Brain microvascular endothelial cell (primary cell): ENCODE measurements around the gene RCHY1.

Experiments
- DNase-seq: peaks from one replicate; pipeline ENCODE4 v3.0.0-alpha.2; 2020
- H3K27ac ChIP-seq: fragments of 250-450 bp; sonication (Bioruptor Pico); 2 replicates; pipeline ENCODE4 v1.5.1; 2020; ENCODE audit warnings: mild to moderate bottlenecking, moderate library complexity
- H3K27me3 ChIP-seq: fragments of 250-450 bp; sonication (Bioruptor Pico); replicated peaks from 2 replicates; pipeline ENCODE4 v1.5.1; 2020; ENCODE audit warnings: mild to moderate bottlenecking
- H3K36me3 ChIP-seq: fragments of 250-450 bp; sonication (Bioruptor Pico); replicated peaks from 2 replicates; pipeline ENCODE4 v1.5.1; 2020; ENCODE audit warnings: mild to moderate bottlenecking
- H3K4me3 ChIP-seq: 2 replicates; pipeline ENCODE4 v1.5.1; 2011; ENCODE audit warnings: low read depth, mild to moderate bottlenecking, control low read depth, low read length, moderate library complexity
- in situ Hi-C: cut with HindIII; loops from 2 replicates; pipeline ENCODE4 v1.10.0; 2017; ENCODE audit warnings: low sequenced_read_pairs, low pct_ligation_motif_present
- TF ChIP-seq, protein P1 (sequence below): IDR thresholded peaks from 2 replicates; pipeline ENCODE4 v1.5.1; 2011; ENCODE audit warnings: low read depth, mild to moderate bottlenecking, moderate library complexity, low read length, control low read depth, inconsistent platforms; ENCODE audit errors: missing control alignments

Gene RCHY1

GRCh38 chr4:75502671-75503070, 11.5 kb downstream of the RCHY1 start:
- in situ Hi-C loops = no loop called here
- H3K4me3 ChIP-seq = no peak overlapping the region
- DNase-seq = no peak
- H3K36me3 ChIP-seq = peaks cover 15% of the 10 kb centered on the region
- TF ChIP-seq, protein P1, sequence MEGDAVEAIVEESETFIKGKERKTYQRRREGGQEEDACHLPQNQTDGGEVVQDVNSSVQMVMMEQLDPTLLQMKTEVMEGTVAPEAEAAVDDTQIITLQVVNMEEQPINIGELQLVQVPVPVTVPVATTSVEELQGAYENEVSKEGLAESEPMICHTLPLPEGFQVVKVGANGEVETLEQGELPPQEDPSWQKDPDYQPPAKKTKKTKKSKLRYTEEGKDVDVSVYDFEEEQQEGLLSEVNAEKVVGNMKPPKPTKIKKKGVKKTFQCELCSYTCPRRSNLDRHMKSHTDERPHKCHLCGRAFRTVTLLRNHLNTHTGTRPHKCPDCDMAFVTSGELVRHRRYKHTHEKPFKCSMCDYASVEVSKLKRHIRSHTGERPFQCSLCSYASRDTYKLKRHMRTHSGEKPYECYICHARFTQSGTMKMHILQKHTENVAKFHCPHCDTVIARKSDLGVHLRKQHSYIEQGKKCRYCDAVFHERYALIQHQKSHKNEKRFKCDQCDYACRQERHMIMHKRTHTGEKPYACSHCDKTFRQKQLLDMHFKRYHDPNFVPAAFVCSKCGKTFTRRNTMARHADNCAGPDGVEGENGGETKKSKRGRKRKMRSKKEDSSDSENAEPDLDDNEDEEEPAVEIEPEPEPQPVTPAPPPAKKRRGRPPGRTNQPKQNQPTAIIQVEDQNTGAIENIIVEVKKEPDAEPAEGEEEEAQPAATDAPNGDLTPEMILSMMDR = no peak
- no peak overlapping the region for H3K27ac ChIP-seq
- H3K27me3 ChIP-seq = no peaks in the 10 kb centered on the region

DNA sequence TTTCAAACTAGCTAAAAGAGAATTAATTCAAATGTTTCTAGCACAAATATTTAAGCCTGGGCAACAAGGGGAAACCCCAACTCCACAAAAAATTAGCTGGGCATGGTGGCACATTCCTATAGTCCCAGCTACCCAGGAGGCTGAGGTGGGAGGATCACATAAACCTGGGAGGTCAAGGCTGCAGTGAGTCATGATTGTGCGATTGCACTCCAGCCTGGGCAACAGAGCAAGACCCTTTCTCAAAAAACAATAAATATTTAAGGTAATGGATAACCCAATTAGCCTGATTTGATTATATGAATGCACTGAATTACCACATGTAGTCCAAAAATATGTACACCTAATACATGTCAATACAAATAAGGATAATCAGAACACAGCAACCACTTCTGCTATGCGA, 14.3 kb downstream of the RCHY1 start:
- Histone ChIP-seq H3K36me3 (peaks cover 13% of the 10 kb centered on the region), H3K27ac (no peak overlapping the region), H3K27me3 (no peaks in the 10 kb centered on the region), H3K4me3 (no peak overlapping the region)
- TF ChIP-seq, protein P1 = no peak
- DNase-seq = no peak
- in situ Hi-C loops = no loop called here

- Histone ChIP-seq H3K27me3 (no peaks in the 10 kb centered on the region), H3K4me3 (no peak overlapping the region), H3K36me3 (peaks cover 11% of the 10 kb centered on the region), H3K27ac (no peak overlapping the region)
- in situ Hi-C loops = no loop called here
- no peak for DNase-seq
- TF ChIP-seq, protein P1 = no peak
Observed at GRCh38 chr4:75498041-75498440, 16.2 kb downstream of the RCHY1 start.

DNA sequence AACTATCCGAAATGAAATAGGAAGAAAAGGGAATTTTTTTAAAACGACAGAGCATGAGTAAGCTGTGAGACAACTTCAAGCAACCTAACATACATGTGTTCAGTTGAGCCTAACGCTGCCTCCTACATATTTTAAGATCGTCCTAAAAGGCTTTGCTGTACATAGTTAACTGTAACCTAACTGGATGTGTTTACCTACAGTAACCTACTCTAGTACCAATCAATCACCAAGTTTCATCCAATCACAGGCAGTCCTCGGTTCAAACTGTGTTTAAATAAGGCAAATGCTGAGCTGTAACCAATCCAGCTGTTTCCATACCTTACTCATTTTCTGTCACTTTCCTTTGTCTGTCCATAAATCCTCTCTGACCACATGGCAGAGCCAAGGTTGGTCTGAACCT, 17.1 kb downstream of the RCHY1 start:
- DNase-seq = no peak
- H3K36me3 ChIP-seq = peaks cover 10% of the 10 kb centered on the region
- H3K27ac ChIP-seq = no peak overlapping the region
- no peaks in the 10 kb centered on the region for H3K27me3 ChIP-seq
- H3K4me3 ChIP-seq = no peak overlapping the region
- TF ChIP-seq, protein P1 = no peak
- in situ Hi-C loops = no loop called here

DNA sequence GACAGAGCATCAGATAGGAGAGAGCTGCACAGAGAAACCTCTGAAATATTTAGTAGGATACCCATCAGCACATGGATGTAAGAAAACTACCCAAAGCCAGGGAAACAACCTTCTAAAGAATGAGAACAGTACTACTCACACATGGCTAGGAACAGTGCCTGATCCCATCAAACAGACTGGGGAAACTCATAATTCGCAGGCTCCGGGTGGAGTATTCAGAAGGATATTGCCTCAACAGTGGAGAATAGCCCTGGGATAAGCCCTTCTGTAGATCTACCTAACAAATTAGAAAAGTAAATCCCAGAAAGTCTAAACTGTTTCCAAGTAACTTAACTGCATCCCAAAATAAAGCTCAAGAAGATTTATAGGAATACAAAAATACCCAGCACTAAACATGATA, 17.8 kb downstream of the RCHY1 start:
- Histone ChIP-seq H3K27ac (no peak overlapping the region), H3K27me3 (no peaks in the 10 kb centered on the region), H3K4me3 (no peak overlapping the region), H3K36me3 (peaks cover 10% of the 10 kb centered on the region)
- TF ChIP-seq, protein P1 = no peak
- no peak for DNase-seq
- in situ Hi-C loops = no loop called here

- TF ChIP-seq, protein P1 = no peak
- H3K4me3 ChIP-seq = no peak overlapping the region
- peaks cover 10% of the 10 kb centered on the region for H3K36me3 ChIP-seq
- H3K27ac ChIP-seq = no peak overlapping the region
- in situ Hi-C loops = no loop called here
- DNase-seq = no peak
- H3K27me3 ChIP-seq = no peaks in the 10 kb centered on the region
Observed at GRCh38 chr4:75495476-75495875, 18.7 kb downstream of the RCHY1 start.
